Astrocyte of the cerebellum (primary cell): ENCODE measurements around the gene ZGPAT.

ENCODE experiments used
- DNase-seq: peaks from one replicate; pipeline ENCODE4 v3.0.0-alpha.2; 2011; ENCODE audit warnings: low read depth
- H3K4me3 ChIP-seq: 2 replicates; pipeline ENCODE4 v1.5.1; 2011; ENCODE audit warnings: mild to moderate bottlenecking, low read depth, low read length, moderate library complexity
- in situ Hi-C: cut with HindIII; loops from 2 replicates; pipeline ENCODE4 v1.10.0; 2017; ENCODE audit warnings: low sequenced_read_pairs
- TF ChIP-seq, protein P1 (sequence below): IDR thresholded peaks from 2 replicates; pipeline ENCODE4 v1.5.1; 2012; ENCODE audit warnings: low read length, low read depth, moderate library complexity, mild to moderate bottlenecking; ENCODE audit errors: missing control alignments

The ZGPAT gene

DNA sequence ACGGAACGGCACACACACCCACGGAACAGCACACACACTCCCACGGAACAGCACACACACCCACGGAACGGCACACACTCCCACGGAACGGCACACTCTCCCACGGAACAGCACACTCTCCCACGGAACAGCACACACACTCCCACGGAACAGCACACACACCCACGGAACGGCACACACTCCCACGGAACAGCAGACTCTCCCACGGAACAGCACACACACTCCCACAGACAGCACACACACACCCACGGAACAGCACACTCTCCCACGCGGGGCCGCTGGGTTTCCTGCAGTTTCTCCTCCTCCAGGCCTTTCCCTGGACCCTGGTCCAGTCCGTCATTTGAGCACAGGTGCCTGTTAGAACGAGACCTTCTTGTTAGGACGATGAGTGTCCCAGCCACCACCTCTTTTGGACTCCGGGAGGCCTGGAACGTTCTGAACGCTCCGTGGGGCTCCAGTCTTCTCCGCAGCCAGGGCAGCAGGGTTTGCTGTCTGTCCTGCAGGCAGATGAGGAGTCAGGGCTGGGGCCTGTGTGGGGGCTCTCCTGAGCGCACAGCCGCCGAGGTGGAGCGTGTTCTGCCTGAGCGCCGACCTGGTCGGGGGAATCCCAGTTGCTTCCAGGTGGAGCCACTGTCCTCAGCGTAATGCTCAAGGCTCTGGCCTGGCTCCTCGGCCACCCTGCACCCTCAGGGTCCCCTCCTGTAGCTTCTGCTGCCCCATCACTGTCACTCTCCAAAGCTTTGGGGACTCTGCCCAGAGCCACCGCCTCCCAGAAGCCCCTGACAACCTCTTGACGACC lies 29.0 kb upstream of the ZGPAT start:
- in situ Hi-C loops: no loop called here
- no peak for DNase-seq
- no peak overlapping the region for H3K4me3 ChIP-seq
- TF ChIP-seq, protein P1, sequence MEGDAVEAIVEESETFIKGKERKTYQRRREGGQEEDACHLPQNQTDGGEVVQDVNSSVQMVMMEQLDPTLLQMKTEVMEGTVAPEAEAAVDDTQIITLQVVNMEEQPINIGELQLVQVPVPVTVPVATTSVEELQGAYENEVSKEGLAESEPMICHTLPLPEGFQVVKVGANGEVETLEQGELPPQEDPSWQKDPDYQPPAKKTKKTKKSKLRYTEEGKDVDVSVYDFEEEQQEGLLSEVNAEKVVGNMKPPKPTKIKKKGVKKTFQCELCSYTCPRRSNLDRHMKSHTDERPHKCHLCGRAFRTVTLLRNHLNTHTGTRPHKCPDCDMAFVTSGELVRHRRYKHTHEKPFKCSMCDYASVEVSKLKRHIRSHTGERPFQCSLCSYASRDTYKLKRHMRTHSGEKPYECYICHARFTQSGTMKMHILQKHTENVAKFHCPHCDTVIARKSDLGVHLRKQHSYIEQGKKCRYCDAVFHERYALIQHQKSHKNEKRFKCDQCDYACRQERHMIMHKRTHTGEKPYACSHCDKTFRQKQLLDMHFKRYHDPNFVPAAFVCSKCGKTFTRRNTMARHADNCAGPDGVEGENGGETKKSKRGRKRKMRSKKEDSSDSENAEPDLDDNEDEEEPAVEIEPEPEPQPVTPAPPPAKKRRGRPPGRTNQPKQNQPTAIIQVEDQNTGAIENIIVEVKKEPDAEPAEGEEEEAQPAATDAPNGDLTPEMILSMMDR: no peak

- no peak for DNase-seq
- in situ Hi-C loops: no loop called here
These were observed 28.0 kb upstream of the ZGPAT start for GRCh38 chr20:63679799-63680305.

GRCh38 chr20:63680427-63680826 lies 27.4 kb upstream of the ZGPAT start:
- in situ Hi-C loops: no loop called here
- no peak overlapping the region for H3K4me3 ChIP-seq
- TF ChIP-seq, protein P1: no peak
- no peak for DNase-seq

More at GRCh38 chr20:63679799-63680305, 28.0 kb upstream of the ZGPAT start:
- no peak overlapping the region for H3K4me3 ChIP-seq
- TF ChIP-seq, protein P1: no peak

- TF ChIP-seq, protein P1: no peak
- H3K4me3 ChIP-seq: no peak overlapping the region
- in situ Hi-C loops: no loop called here
- no peak for DNase-seq
These were observed 26.8 kb upstream of the ZGPAT start for GRCh38 chr20:63680857-63681608.

- H3K4me3 ChIP-seq: no peak overlapping the region
- DNase-seq: no peak
- in situ Hi-C loops: no loop called here
- TF ChIP-seq, protein P1: no peak
These were observed 26.2 kb upstream of the ZGPAT start for GRCh38 chr20:63681609-63682142.

DNA sequence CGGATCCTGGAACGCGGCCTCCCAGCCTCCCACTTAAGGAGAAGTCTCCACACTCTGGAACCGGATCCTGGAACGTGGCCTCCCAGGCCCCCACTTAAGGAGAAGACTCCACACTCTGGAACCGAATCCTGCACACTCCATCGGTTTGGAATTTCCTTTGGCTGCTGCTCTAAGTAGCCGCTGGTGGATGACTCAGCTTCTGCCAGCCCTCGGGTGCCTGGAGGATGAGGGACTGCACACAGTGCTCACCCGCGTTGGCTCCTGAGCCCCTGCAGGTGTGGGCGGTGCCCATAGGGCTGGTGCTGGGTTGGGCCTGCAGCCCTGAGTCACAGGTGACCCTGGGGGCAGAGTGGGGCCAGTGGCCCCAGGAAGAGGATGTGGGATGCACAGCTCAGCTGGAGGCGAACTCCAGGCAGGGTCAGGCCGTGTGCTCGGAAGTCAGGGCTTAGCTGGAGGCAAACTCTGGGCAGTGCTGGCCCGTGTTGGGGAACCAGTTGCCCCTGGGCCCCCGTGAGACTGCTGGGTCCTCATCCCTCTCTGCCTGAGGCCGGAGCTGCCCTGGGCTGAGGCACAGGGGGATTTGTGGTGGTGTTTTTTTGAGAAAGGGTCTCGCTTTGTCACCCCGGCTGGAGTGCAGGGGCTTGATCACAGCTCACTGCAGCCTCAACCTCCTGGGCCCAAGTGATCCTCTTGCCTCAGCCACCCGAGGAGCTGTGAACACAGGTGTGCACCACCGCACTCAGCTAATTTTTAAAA lies 25.3 kb upstream of the ZGPAT start:
- peak; percentile 83 for DNase-seq
- H3K4me3 ChIP-seq: no peak overlapping the region
- TF ChIP-seq, protein P1: no peak
- in situ Hi-C loops: no loop called here
